A549 (cell line): Measurements from ENCODE around the gene NAP1L4.

ENCODE experiments used
- CHD2 ChIP-seq: fragments of 150-350 bp; IDR thresholded peaks from 2 replicates; pipeline ENCODE4 v1.6.1; 2014; ENCODE audit warnings: low read length; ENCODE audit not compliant: partially characterized antibody
- EHMT2 ChIP-seq: fragments of 200-600 bp; sonication (generic); IDR thresholded peaks from 2 replicates; pipeline ENCODE4 v1.6.1; 2016; ENCODE audit warnings: antibody characterized with exemption, low read depth, mild to moderate bottlenecking, moderate library complexity

DNA sequence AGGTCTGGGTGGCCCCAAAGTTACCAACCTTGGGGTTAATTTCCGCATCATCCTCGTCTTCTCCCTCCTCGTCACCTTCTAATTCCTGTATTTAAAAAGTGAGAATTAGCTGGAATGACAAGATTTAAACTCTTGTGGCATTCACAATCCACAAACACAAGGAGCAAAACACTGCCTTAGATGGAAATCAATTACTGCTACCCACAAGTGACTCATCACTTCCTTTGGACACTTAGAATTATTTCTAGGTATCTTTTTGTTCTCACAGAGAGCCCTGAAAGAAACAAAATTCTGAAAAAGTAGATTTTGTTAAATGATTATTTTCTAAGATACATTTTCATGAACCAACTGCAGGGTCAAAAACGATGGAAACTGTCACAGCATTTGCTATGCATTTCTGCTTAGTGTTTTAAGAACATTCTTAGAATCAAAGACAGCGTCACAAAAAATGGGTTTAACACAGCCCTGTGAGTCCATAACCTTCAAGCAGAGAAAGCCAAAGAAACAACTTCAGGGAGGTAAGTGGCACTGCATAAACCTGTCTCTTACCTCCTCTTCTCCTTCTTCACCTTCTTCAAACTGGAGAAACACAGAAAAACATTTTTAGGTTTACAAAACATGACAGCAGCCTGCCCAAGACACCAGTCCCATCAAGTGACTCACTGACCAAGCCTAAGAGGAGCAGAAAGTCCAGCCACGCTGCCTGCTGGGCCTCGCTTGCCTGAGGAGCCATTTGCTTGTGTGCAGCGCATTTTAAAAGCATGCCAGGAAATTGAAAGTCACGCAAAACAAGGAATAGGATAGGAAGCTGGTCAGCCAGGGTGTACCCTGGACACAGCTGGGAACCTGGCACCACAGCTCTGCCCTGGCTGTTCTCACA lies 40.7 kb downstream of the NAP1L4 start:
- TF ChIP-seq EHMT2 (no peak), CHD2 (no peak)
